ENCODE measurements around the gene SFT2D2.
A peak's percentile ranks its signal among the peaks of the same experiment; 100 is the strongest.

Gene SFT2D2

GRCh38 chr1:168224991-168225390 lies 813 bp upstream of the SFT2D2 start:
- Histone ChIP-seq H3K27me3 (ENCODE audit: control insufficient read depth, insufficient read depth, low read length) (no peaks in the 10 kb centered on the region), H3K36me3 (ENCODE audit: control insufficient read depth, insufficient read depth, low read length) (no peaks in the 10 kb centered on the region), H3K9me3 (ENCODE audit: control insufficient read depth, insufficient read depth, low read length) (no peaks in the 10 kb centered on the region), H3K9ac (ENCODE audit: low read depth, low read length) (no peak overlapping the region), H3K4me3 (ENCODE audit: low read depth, low read length) (peak overlapping the region; percentile 87), H3K4me1 (ENCODE audit: control insufficient read depth, insufficient read depth, low read length) (peaks cover 3% of the 10 kb centered on the region)

- Histone ChIP-seq H3K9me3 (ENCODE audit: control insufficient read depth, insufficient read depth, low read length) (no peaks in the 10 kb centered on the region), H3K36me3 (ENCODE audit: control insufficient read depth, insufficient read depth, low read length) (no peaks in the 10 kb centered on the region), H3K9ac (ENCODE audit: low read depth, low read length) (peak overlapping the region; percentile 13), H3K27me3 (ENCODE audit: control insufficient read depth, insufficient read depth, low read length) (no peaks in the 10 kb centered on the region), H3K4me1 (ENCODE audit: control insufficient read depth, insufficient read depth, low read length) (peaks cover 3% of the 10 kb centered on the region), H3K4me3 (ENCODE audit: low read depth, low read length) (no peak overlapping the region)
Measured at GRCh38 chr1:168227620-168228019, 1.8 kb downstream of the SFT2D2 start.

GRCh38 chr1:168229893-168230292 lies 4.1 kb downstream of the SFT2D2 start:
- peaks cover 3% of the 10 kb centered on the region for H3K36me3 ChIP-seq (ENCODE audit: control insufficient read depth, insufficient read depth, low read length)
- H3K4me1 ChIP-seq (ENCODE audit: control insufficient read depth, insufficient read depth, low read length), result peaks cover 3% of the 10 kb centered on the region
- H3K27me3 ChIP-seq (ENCODE audit: control insufficient read depth, insufficient read depth, low read length), result no peaks in the 10 kb centered on the region
- no peaks in the 10 kb centered on the region for H3K9me3 ChIP-seq (ENCODE audit: control insufficient read depth, insufficient read depth, low read length)
- H3K9ac ChIP-seq (ENCODE audit: low read depth, low read length), result no peak overlapping the region
- no peak overlapping the region for H3K4me3 ChIP-seq (ENCODE audit: low read depth, low read length)

- Histone ChIP-seq H3K9me3 (ENCODE audit: control insufficient read depth, insufficient read depth, low read length) (no peaks in the 10 kb centered on the region), H3K4me3 (ENCODE audit: low read depth, low read length) (no peak overlapping the region), H3K27me3 (ENCODE audit: control insufficient read depth, insufficient read depth, low read length) (no peaks in the 10 kb centered on the region), H3K9ac (ENCODE audit: low read depth, low read length) (no peak overlapping the region), H3K36me3 (ENCODE audit: control insufficient read depth, insufficient read depth, low read length) (peaks cover 3% of the 10 kb centered on the region), H3K4me1 (ENCODE audit: control insufficient read depth, insufficient read depth, low read length) (peaks cover 3% of the 10 kb centered on the region)
Measured at GRCh38 chr1:168230709-168231108, 4.9 kb downstream of the SFT2D2 start.

- no peak overlapping the region for H3K9ac ChIP-seq (ENCODE audit: low read depth, low read length)
- H3K4me3 ChIP-seq (ENCODE audit: low read depth, low read length), result no peak overlapping the region
- no peaks in the 10 kb centered on the region for H3K27me3 ChIP-seq (ENCODE audit: control insufficient read depth, insufficient read depth, low read length)
- H3K9me3 ChIP-seq (ENCODE audit: control insufficient read depth, insufficient read depth, low read length), result no peaks in the 10 kb centered on the region
- H3K4me1 ChIP-seq (ENCODE audit: control insufficient read depth, insufficient read depth, low read length), result no peaks in the 10 kb centered on the region
- H3K36me3 ChIP-seq (ENCODE audit: control insufficient read depth, insufficient read depth, low read length), result peaks cover 7% of the 10 kb centered on the region
Measured at GRCh38 chr1:168234846-168235547, 9.2 kb downstream of the SFT2D2 start.

GRCh38 chr1:168235548-168235885 lies 9.7 kb downstream of the SFT2D2 start:
- H3K27me3 ChIP-seq (ENCODE audit: control insufficient read depth, insufficient read depth, low read length), result no peaks in the 10 kb centered on the region
- no peaks in the 10 kb centered on the region for H3K4me1 ChIP-seq (ENCODE audit: control insufficient read depth, insufficient read depth, low read length)
- no peak overlapping the region for H3K4me3 ChIP-seq (ENCODE audit: low read depth, low read length)
- peaks cover 7% of the 10 kb centered on the region for H3K36me3 ChIP-seq (ENCODE audit: control insufficient read depth, insufficient read depth, low read length)
- H3K9ac ChIP-seq (ENCODE audit: low read depth, low read length), result no peak overlapping the region
- H3K9me3 ChIP-seq (ENCODE audit: control insufficient read depth, insufficient read depth, low read length), result no peaks in the 10 kb centered on the region

- no peaks in the 10 kb centered on the region for H3K4me1 ChIP-seq (ENCODE audit: control insufficient read depth, insufficient read depth, low read length)
- H3K9me3 ChIP-seq (ENCODE audit: control insufficient read depth, insufficient read depth, low read length), result no peaks in the 10 kb centered on the region
- peaks cover 7% of the 10 kb centered on the region for H3K36me3 ChIP-seq (ENCODE audit: control insufficient read depth, insufficient read depth, low read length)
- no peak overlapping the region for H3K4me3 ChIP-seq (ENCODE audit: low read depth, low read length)
- no peak overlapping the region for H3K9ac ChIP-seq (ENCODE audit: low read depth, low read length)
- no peaks in the 10 kb centered on the region for H3K27me3 ChIP-seq (ENCODE audit: control insufficient read depth, insufficient read depth, low read length)
Measured at GRCh38 chr1:168235937-168236336, 10.1 kb downstream of the SFT2D2 start.

GRCh38 chr1:168236836-168237611 lies 11.2 kb downstream of the SFT2D2 start:
- no peaks in the 10 kb centered on the region for H3K4me1 ChIP-seq (ENCODE audit: control insufficient read depth, insufficient read depth, low read length)
- no peak overlapping the region for H3K4me3 ChIP-seq (ENCODE audit: low read depth, low read length)
- no peaks in the 10 kb centered on the region for H3K9me3 ChIP-seq (ENCODE audit: control insufficient read depth, insufficient read depth, low read length)
- H3K9ac ChIP-seq (ENCODE audit: low read depth, low read length), result no peak overlapping the region
- peaks cover 7% of the 10 kb centered on the region for H3K36me3 ChIP-seq (ENCODE audit: control insufficient read depth, insufficient read depth, low read length)
- no peaks in the 10 kb centered on the region for H3K27me3 ChIP-seq (ENCODE audit: control insufficient read depth, insufficient read depth, low read length)

- Histone ChIP-seq H3K4me3 (ENCODE audit: low read depth, low read length) (no peak overlapping the region), H3K27me3 (ENCODE audit: control insufficient read depth, insufficient read depth, low read length) (no peaks in the 10 kb centered on the region), H3K36me3 (ENCODE audit: control insufficient read depth, insufficient read depth, low read length) (peaks cover 12% of the 10 kb centered on the region), H3K9me3 (ENCODE audit: control insufficient read depth, insufficient read depth, low read length) (no peaks in the 10 kb centered on the region), H3K4me1 (ENCODE audit: control insufficient read depth, insufficient read depth, low read length) (no peaks in the 10 kb centered on the region), H3K9ac (ENCODE audit: low read depth, low read length) (no peak overlapping the region)
Measured at GRCh38 chr1:168243198-168243597, 17.4 kb downstream of the SFT2D2 start.

- Histone ChIP-seq H3K4me1 (ENCODE audit: control insufficient read depth, insufficient read depth, low read length) (no peaks in the 10 kb centered on the region), H3K9ac (ENCODE audit: low read depth, low read length) (no peak overlapping the region), H3K27me3 (ENCODE audit: control insufficient read depth, insufficient read depth, low read length) (no peaks in the 10 kb centered on the region), H3K36me3 (ENCODE audit: control insufficient read depth, insufficient read depth, low read length) (peaks cover 10% of the 10 kb centered on the region), H3K4me3 (ENCODE audit: low read depth, low read length) (no peak overlapping the region), H3K9me3 (ENCODE audit: control insufficient read depth, insufficient read depth, low read length) (no peaks in the 10 kb centered on the region)
Measured at GRCh38 chr1:168243636-168244212, 17.9 kb downstream of the SFT2D2 start.

- H3K27me3 ChIP-seq (ENCODE audit: control insufficient read depth, insufficient read depth, low read length), result no peaks in the 10 kb centered on the region
- H3K4me3 ChIP-seq (ENCODE audit: low read depth, low read length), result no peak overlapping the region
- peaks cover 2% of the 10 kb centered on the region for H3K4me1 ChIP-seq (ENCODE audit: control insufficient read depth, insufficient read depth, low read length)
- H3K9me3 ChIP-seq (ENCODE audit: control insufficient read depth, insufficient read depth, low read length), result no peaks in the 10 kb centered on the region
- H3K36me3 ChIP-seq (ENCODE audit: control insufficient read depth, insufficient read depth, low read length), result peaks cover 8% of the 10 kb centered on the region
- no peak overlapping the region for H3K9ac ChIP-seq (ENCODE audit: low read depth, low read length)
Measured at GRCh38 chr1:168245042-168245441, 19.2 kb downstream of the SFT2D2 start.

GRCh38 chr1:168246506-168246905 lies 20.7 kb downstream of the SFT2D2 start:
- H3K4me1 ChIP-seq (ENCODE audit: control insufficient read depth, insufficient read depth, low read length), result peaks cover 3% of the 10 kb centered on the region
- no peaks in the 10 kb centered on the region for H3K27me3 ChIP-seq (ENCODE audit: control insufficient read depth, insufficient read depth, low read length)
- peaks cover 8% of the 10 kb centered on the region for H3K36me3 ChIP-seq (ENCODE audit: control insufficient read depth, insufficient read depth, low read length)
- H3K9me3 ChIP-seq (ENCODE audit: control insufficient read depth, insufficient read depth, low read length), result no peaks in the 10 kb centered on the region
- H3K4me3 ChIP-seq (ENCODE audit: low read depth, low read length), result no peak overlapping the region
- H3K9ac ChIP-seq (ENCODE audit: low read depth, low read length), result no peak overlapping the region
